K562 (cell line): ENCODE data around the gene PRSS38. TPM values are rescaled to one million over a fixed set of nuclear protein-coding genes. Genes with fewer than 3 reads are reported as not detected.

Source experiments
- ATAC-seq: fragments of 200-7000 bp; cut with Tn5 transposase; 3 replicates; pipeline ENCODE4 v1.9.1; 2020; ENCODE audit warnings: moderate library complexity
- BruUV-seq: library from RNA; stranded (reverse); fragments of 400-500 nt; replicated peaks from 2 replicates; lab custom pipeline; 2021; lab: Mats Ljungman, UMichigan
- CTCF ChIA-PET: fragments of 300-600 bp; formaldehyde crosslinking; extraction: SDS; loops from one replicate; lab custom pipeline; 2021; ENCODE audit warnings: low intra/inter-chr PET ratio; lab: Yijun Ruan, JAX
- POLR2A ChIA-PET: fragments of 300-600, 350-650 bp; sonication (Branson Sonifier 250); formaldehyde crosslinking; extraction: SDS; loops from one replicate; lab custom pipeline; 2021; ENCODE audit warnings: antibody characterized with exemption, inconsistent platforms; lab: Yijun Ruan, JAX
- DNase-seq, 4 experiments: peaks; one replicate each; pipeline versions ENCODE4 v3.0.0 to v3.0.0-alpha.2; 2011 to 2018; ENCODE audit warnings: low spot score in 3 of 4, mixed read lengths in 3 of 4; ENCODE audit errors: extremely low read depth in 1 of 4
- FAIRE-seq: peaks from 2 replicates; lab custom pipeline; 2011; peaks lifted over from hg19 to GRCh38; lab: Jason Lieb, UNC
- H2AFZ ChIP-seq: 2 replicates; pipeline ENCODE4 v1.6.0; 2011; ENCODE audit warnings: low read depth, low read length, control low read depth, inconsistent platforms
- H3K27ac ChIP-seq: fragments of 200-600 bp; 3 replicates; pipeline ENCODE4 v1.8.0; 2011; ENCODE audit warnings: low read depth, mild to moderate bottlenecking, control low read depth, inconsistent platforms, low read length, moderate library complexity, mixed read lengths; ENCODE audit errors: extremely low read depth
- H3K27me3 ChIP-seq, 2 experiments: fragments of 300-600 bp in 1 of 2; 2 replicates in 1 of 2; 3 replicates in 1 of 2; pipeline versions ENCODE4 v1.6.0 to v1.8.0; 2011; ENCODE audit warnings: inconsistent platforms in 2 of 2, low read length in 2 of 2, mild to moderate bottlenecking in 1 of 2, mixed read lengths in 1 of 2, moderate library complexity in 1 of 2; ENCODE audit not compliant: control insufficient read depth in 2 of 2, insufficient read depth in 2 of 2
- H3K36me3 ChIP-seq: fragments of 300-600 bp; 3 replicates; pipeline ENCODE4 v1.8.0; 2011; ENCODE audit warnings: mild to moderate bottlenecking, low read length, inconsistent platforms; ENCODE audit not compliant: control insufficient read depth, insufficient read depth
- H3K4me1 ChIP-seq, 2 experiments: fragments of 200-600 bp in 1 of 2; replicated peaks in 1 of 2; 2 replicates in 1 of 2; 3 replicates in 1 of 2; pipeline versions ENCODE4 v1.5.1 to v1.8.0; 2011; ENCODE audit warnings: inconsistent platforms in 2 of 2, low read length in 2 of 2, mild to moderate bottlenecking in 1 of 2, mixed read lengths in 1 of 2, moderate library complexity in 1 of 2; ENCODE audit not compliant: control insufficient read depth in 2 of 2, insufficient read depth in 2 of 2
- H3K4me2 ChIP-seq: 2 replicates; pipeline ENCODE4 v1.6.1; 2011; ENCODE audit warnings: low read length, control low read depth, inconsistent platforms, mixed read lengths; ENCODE audit not compliant: insufficient read depth
- H3K4me3 ChIP-seq: fragments of 200-600 bp; sonication (generic), shearing (Covaris generic); 2 replicates; pipeline ENCODE4 v1.5.1; 2016; ENCODE audit warnings: control low read depth, inconsistent platforms
- H3K79me2 ChIP-seq: fragments of 200-600 bp; 3 replicates; pipeline ENCODE4 v1.8.0; 2011; ENCODE audit warnings: low read length, inconsistent platforms; ENCODE audit not compliant: control insufficient read depth, insufficient read depth
- H3K9ac ChIP-seq, 2 experiments: 2 replicates each; pipeline versions ENCODE4 v1.6.0 to v1.6.1; 2011; ENCODE audit warnings: low read depth in 2 of 2, low read length in 2 of 2, control low read depth in 1 of 2, inconsistent platforms in 1 of 2, mild to moderate bottlenecking in 1 of 2, mixed read lengths in 1 of 2; ENCODE audit not compliant: insufficient read depth in 1 of 2
- H3K9me1 ChIP-seq: one replicate; pipeline ENCODE4 v1.6.0; 2011; ENCODE audit warnings: inconsistent platforms, mild to moderate bottlenecking, low read length, moderate library complexity; ENCODE audit not compliant: control insufficient read depth, insufficient read depth
- H3K9me3 ChIP-seq: replicated peaks from 2 replicates; pipeline ENCODE4 v1.5.1; 2011; ENCODE audit warnings: low read depth, low read length, inconsistent platforms; ENCODE audit not compliant: control insufficient read depth, insufficient read depth
- H4K20me1 ChIP-seq: replicated peaks from 2 replicates; pipeline ENCODE4 v1.6.1; 2011; ENCODE audit warnings: low read length, inconsistent platforms, mixed read lengths; ENCODE audit not compliant: control insufficient read depth, insufficient read depth
- ELF1 ChIP-seq: fragments of 200-800 bp; sonication (Bioruptor generic); IDR thresholded peaks from 2 replicates; pipeline ENCODE4 v1.6.1; 2016; ENCODE audit warnings: missing genetic modification characterization, missing compliant biosample characterization
- HNRNPK ChIP-seq: fragments of 200-400 bp; formaldehyde crosslinking; IDR thresholded peaks from one replicate; pipeline ENCODE4 v1.6.1; 2018; ENCODE audit warnings: mild to moderate bottlenecking, low read depth, low read length; ENCODE audit not compliant: poor library complexity, severe bottlenecking
- JUND ChIP-seq, 2 experiments: IDR thresholded peaks; 2 replicates in 1 of 2; 3 replicates in 1 of 2; pipeline ENCODE4 v1.6.1; 2011; ENCODE audit warnings: borderline replicate concordance in 2 of 2, low read depth in 2 of 2, low read length in 2 of 2, improper control_type of control experiment in 1 of 2, missing biosample characterization in 1 of 2, missing genetic modification characterization in 1 of 2, missing genetic modification reagents in 1 of 2
- KLF1 ChIP-seq: fragments of 450-650 bp; IDR thresholded peaks from 2 replicates; pipeline ENCODE4 v1.6.1; 2016; ENCODE audit warnings: missing genetic modification characterization, missing compliant biosample characterization
- MAFF ChIP-seq: IDR thresholded peaks from 2 replicates; pipeline ENCODE4 v1.6.1; 2012; ENCODE audit warnings: low read length, improper control_type of control experiment
- NCOR1 ChIP-seq: fragments of 450-650 bp; IDR thresholded peaks from 2 replicates; pipeline ENCODE4 v1.6.1; 2016; ENCODE audit warnings: mild to moderate bottlenecking, moderate library complexity
- NEUROD1 ChIP-seq: fragments of 150-350 bp; IDR thresholded peaks from 2 replicates; pipeline ENCODE4 v1.6.1; 2014; ENCODE audit warnings: borderline replicate concordance, low read length, low read depth; ENCODE audit not compliant: partially characterized antibody
- RBM39 ChIP-seq: fragments of 200-400 bp; formaldehyde crosslinking; optimal IDR thresholded peaks from 2 replicates; pipeline ENCODE3; 2018; ENCODE audit warnings: low read depth, low read length
- THRAP3 ChIP-seq: fragments of 450-650 bp; IDR thresholded peaks from 2 replicates; pipeline ENCODE4 v1.6.1; 2016; ENCODE audit warnings: mild to moderate bottlenecking, inconsistent platforms, borderline replicate concordance
- XRCC3 ChIP-seq: fragments of 450-650 bp; IDR thresholded peaks from 2 replicates; pipeline ENCODE4 v1.6.1; 2017; ENCODE audit warnings: mild to moderate bottlenecking, moderate library complexity
- ZBTB1 ChIP-seq: sonication (generic); formaldehyde crosslinking; IDR thresholded peaks from 2 replicates; pipeline ENCODE4 v1.8.1; 2023; ENCODE audit warnings: missing genetic modification reagents, low read depth, mild to moderate bottlenecking, borderline replicate concordance
- ZFP30 ChIP-seq: fragments of 250-450 bp; sonication (Bioruptor Pico); IDR thresholded peaks from 2 replicates; pipeline ENCODE4 v1.8.0; 2022; ENCODE audit warnings: moderate library complexity, mild to moderate bottlenecking, inconsistent platforms, borderline replicate concordance
- ZSCAN32 ChIP-seq: fragments of 450-650 bp; formaldehyde crosslinking; IDR thresholded peaks from 2 replicates; pipeline ENCODE4 v1.4.0; 2020; ENCODE audit warnings: mild to moderate bottlenecking, moderate library complexity
- WGBS: fragments of 100-300 bp; shearing (Covaris generic); methylation state at CpG from one replicate; pipeline ENCODE4 v1.1.6; 2016; ENCODE audit warnings: low coverage, mixed read lengths; ENCODE audit not compliant: insufficient coverage; ENCODE audit errors: missing lambda C conversion rate; 5-methylcytosine and 5-hydroxymethylcytosine counted together
- in situ Hi-C: fragments of 300-500 bp; cut with MboI; formaldehyde crosslinking; loops from 4 replicates; pipeline ENCODE4 v1.15.0; 2018; ENCODE audit warnings: inconsistent platforms, mixed read lengths
- intact Hi-C: fragments of 100-400 bp; cut with micrococcal nuclease; formaldehyde crosslinking; loops from 2 replicates; pipeline ENCODE4 v1.14.2; 2022
- polyA plus RNA-seq, 8 experiments: library from polyadenylated mRNA; depleted of rRNA in 4 of 8; stranded (reverse) in 5 of 8; unstranded in 3 of 8; fragments of >200 nt; fragmentation: Nextera tagmentation in 2 of 8; fragmentation: Illumina TruSeq in 1 of 8; extraction: Ambion mirVana in 2 of 8; extraction: Trizol in 1 of 8; gene quantifications; 2 replicates each; pipeline versions ENCODE4 v1.2.1 to v1.2.3, GENCODE V29; 2011 to 2014; ENCODE audit warnings: inconsistent platforms in 1 of 8, missing spikeins in 1 of 8
- total RNA-seq, 7 experiments: library from RNA; depleted of rRNA in 6 of 7; stranded (reverse); fragments of >200 nt in 6 of 7; fragmentation: Illumina TruSeq in 2 of 7; extraction: Trizol in 2 of 7; gene quantifications; 2 replicates each; pipeline versions ENCODE4 v1.2.1 to v1.2.3, GENCODE V29; 2011 to 2021; ENCODE audit warnings: low replicate concordance in 1 of 7
- TF ChIP-seq, protein P1 (sequence below): IDR thresholded peaks from 2 replicates; pipeline ENCODE4 v1.6.1; 2011; ENCODE audit warnings: borderline replicate concordance, low read depth, mild to moderate bottlenecking, moderate library complexity, low read length; ENCODE audit not compliant: insufficient read depth, poor library complexity, severe bottlenecking
- TF ChIP-seq, protein P2 (sequence below): fragments of 450-650 bp; IDR thresholded peaks from 2 replicates; pipeline ENCODE4 v1.6.1; 2017; ENCODE audit warnings: mild to moderate bottlenecking, moderate library complexity
- TF ChIP-seq, protein P3 (sequence below), 2 experiments: fragments of 450-650 bp in 1 of 2; sonication (generic) in 1 of 2; formaldehyde crosslinking; conservative IDR thresholded peaks; 2 replicates each; pipeline versions ENCODE4 v1.4.0 to v1.8.1; 2020 to 2022; ENCODE audit warnings: mild to moderate bottlenecking in 1 of 2, missing genetic modification reagents in 1 of 2

PRSS38 gene
- total and polyA plus RNA-seq, 9 of the 15 experiments (the other 6 are each of a cell fraction or from before 2014, with no cell fraction given) = 0.09 to 0.14 TPM; not detected in 7

DNA sequence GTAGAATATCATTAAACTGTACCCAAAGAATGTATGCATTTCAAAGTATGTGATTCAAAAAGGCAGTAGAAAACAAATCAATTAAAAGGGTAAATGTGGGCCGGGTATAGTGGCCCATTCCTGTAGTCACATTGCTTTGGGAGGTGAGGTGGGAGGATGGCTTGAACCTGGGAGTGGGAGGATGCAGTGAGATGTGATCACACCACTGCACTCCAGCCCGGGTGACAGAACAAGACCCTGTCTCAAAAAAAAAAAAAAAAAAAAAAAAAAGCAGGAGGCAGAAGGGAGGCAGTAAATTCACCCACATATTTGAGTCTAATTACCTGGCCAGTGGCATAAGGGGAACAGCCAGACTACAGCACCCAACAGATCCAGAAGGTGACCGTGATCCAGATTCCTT lies 17.9 kb upstream of the PRSS38 start:
- Histone ChIP-seq H3K9ac (no peak overlapping the region), H3K79me2 (no peaks in the 10 kb centered on the region), H3K27ac (no peak overlapping the region), H2AFZ (no peak overlapping the region), H4K20me1 (no peaks in the 10 kb centered on the region; the same call in 1 of the 2 replicates), H3K4me3 (no peak overlapping the region), H3K9me1 (no peaks in the 10 kb centered on the region), H3K9me3 (no peaks in the 10 kb centered on the region), H3K4me1 (peaks cover 0 to 23% of the 10 kb centered on the region in 2 experiments; a peak in 2 of 5 replicates), H3K27me3 (peaks cover 0 to 6% of the 10 kb centered on the region in 2 experiments; a peak in 2 of 5 replicates), H3K4me2 (no peak overlapping the region), H3K36me3 (no peaks in the 10 kb centered on the region)
- BruUV-seq = no TSS peak
- ChIA-PET CTCF (no interaction called here), POLR2A (interaction anchor here (0.6 to 0.7 kb wide), 2 partner anchors 19 to 48 kb away, joined by 3 read pairs; no protein-coding TSS in a partner anchor)
- ATAC-seq (no peak), DNase-seq (no peak), FAIRE-seq (no peak)
- intact Hi-C loops = no loop called here
- in situ Hi-C loops = no loop called here
- 11% methylated on average over 3 of the region's 3 CpGs for WGBS
- TF ChIP-seq THRAP3 (no peak), JUND (IDR thresholded peaks at IDR 0.05; ENCODE audit: borderline replicate concordance, low read depth, low read length) (no peak), JUND (tag; IDR thresholded peaks at IDR 0.05; ENCODE audit: borderline replicate concordance, low read depth, low read length) (no peak), ELF1 (tag) (no peak), ZFP30 (no peak), ZBTB1 (CRISPR knock-in tag) (no peak), HNRNPK (no peak), KLF1 (tag) (no peak), RBM39 (no peak), NEUROD1 (no peak), NCOR1 (no peak), MAFF (no peak), XRCC3 (no peak), ZSCAN32 (CRISPR knock-in tag) (no peak)
- TF ChIP-seq, protein P1, sequence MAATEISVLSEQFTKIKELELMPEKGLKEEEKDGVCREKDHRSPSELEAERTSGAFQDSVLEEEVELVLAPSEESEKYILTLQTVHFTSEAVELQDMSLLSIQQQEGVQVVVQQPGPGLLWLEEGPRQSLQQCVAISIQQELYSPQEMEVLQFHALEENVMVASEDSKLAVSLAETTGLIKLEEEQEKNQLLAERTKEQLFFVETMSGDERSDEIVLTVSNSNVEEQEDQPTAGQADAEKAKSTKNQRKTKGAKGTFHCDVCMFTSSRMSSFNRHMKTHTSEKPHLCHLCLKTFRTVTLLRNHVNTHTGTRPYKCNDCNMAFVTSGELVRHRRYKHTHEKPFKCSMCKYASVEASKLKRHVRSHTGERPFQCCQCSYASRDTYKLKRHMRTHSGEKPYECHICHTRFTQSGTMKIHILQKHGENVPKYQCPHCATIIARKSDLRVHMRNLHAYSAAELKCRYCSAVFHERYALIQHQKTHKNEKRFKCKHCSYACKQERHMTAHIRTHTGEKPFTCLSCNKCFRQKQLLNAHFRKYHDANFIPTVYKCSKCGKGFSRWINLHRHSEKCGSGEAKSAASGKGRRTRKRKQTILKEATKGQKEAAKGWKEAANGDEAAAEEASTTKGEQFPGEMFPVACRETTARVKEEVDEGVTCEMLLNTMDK = no peak
- TF ChIP-seq, protein P2, sequence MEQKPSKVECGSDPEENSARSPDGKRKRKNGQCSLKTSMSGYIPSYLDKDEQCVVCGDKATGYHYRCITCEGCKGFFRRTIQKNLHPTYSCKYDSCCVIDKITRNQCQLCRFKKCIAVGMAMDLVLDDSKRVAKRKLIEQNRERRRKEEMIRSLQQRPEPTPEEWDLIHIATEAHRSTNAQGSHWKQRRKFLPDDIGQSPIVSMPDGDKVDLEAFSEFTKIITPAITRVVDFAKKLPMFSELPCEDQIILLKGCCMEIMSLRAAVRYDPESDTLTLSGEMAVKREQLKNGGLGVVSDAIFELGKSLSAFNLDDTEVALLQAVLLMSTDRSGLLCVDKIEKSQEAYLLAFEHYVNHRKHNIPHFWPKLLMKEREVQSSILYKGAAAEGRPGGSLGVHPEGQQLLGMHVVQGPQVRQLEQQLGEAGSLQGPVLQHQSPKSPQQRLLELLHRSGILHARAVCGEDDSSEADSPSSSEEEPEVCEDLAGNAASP = no peak
- TF ChIP-seq, protein P3, sequence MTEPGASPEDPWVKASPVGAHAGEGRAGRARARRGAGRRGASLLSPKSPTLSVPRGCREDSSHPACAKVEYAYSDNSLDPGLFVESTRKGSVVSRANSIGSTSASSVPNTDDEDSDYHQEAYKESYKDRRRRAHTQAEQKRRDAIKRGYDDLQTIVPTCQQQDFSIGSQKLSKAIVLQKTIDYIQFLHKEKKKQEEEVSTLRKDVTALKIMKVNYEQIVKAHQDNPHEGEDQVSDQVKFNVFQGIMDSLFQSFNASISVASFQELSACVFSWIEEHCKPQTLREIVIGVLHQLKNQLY (CRISPR knock-in tag; conservative IDR thresholded peaks at IDR 0.05) = no peak
